Measurements from ENCODE around the gene ELP4. TPM values are rescaled to one million over a fixed set of nuclear protein-coding genes. Genes with fewer than 3 reads are reported as not detected.

The ELP4 gene
- total RNA-seq, 1 donor from 2014 or later, result 147 TPM

GRCh38 chr11:31702966-31703365 is 193.4 kb downstream of the ELP4 start:
- Histone ChIP-seq H3K27me3 (no peaks in the 10 kb centered on the region), H3K36me3 (peaks cover 6% of the 10 kb centered on the region), H3K9me3 (ENCODE audit: low read depth) (no peaks in the 10 kb centered on the region), H4K20me1 (ENCODE audit: low read depth) (no peaks in the 10 kb centered on the region), H3K4me2 (no peak overlapping the region), H3K27ac (no peak overlapping the region), H3K9ac (no peak overlapping the region), H3K4me1 (no peaks in the 10 kb centered on the region), H3K4me3 (no peak overlapping the region), H3F3A (ENCODE audit: low read depth) (peaks cover 4% of the 10 kb centered on the region), H2AFZ (replicated peaks) (no peak overlapping the region), H3K79me2 (ENCODE audit: low read depth) (no peaks in the 10 kb centered on the region)
- DNase-seq (ENCODE audit: low spot score), result no peak
- H3K9me3 Mint-ChIP-seq, result no peaks in the 10 kb centered on the region
- peaks cover 2% of the 10 kb centered on the region for H3K4me1 Mint-ChIP-seq
- peak overlapping the region; percentile 60 for H3K27ac Mint-ChIP-seq
- no peaks in the 10 kb centered on the region for H3K27me3 Mint-ChIP-seq (ENCODE audit: insufficient read depth, low read depth)
- TF ChIP-seq EZH2 (IDR thresholded peaks at IDR 0.05) (no peak), EZH2phosphoT487 (IDR thresholded peaks at IDR 0.05) (no peak)
- TF ChIP-seq, protein P1, sequence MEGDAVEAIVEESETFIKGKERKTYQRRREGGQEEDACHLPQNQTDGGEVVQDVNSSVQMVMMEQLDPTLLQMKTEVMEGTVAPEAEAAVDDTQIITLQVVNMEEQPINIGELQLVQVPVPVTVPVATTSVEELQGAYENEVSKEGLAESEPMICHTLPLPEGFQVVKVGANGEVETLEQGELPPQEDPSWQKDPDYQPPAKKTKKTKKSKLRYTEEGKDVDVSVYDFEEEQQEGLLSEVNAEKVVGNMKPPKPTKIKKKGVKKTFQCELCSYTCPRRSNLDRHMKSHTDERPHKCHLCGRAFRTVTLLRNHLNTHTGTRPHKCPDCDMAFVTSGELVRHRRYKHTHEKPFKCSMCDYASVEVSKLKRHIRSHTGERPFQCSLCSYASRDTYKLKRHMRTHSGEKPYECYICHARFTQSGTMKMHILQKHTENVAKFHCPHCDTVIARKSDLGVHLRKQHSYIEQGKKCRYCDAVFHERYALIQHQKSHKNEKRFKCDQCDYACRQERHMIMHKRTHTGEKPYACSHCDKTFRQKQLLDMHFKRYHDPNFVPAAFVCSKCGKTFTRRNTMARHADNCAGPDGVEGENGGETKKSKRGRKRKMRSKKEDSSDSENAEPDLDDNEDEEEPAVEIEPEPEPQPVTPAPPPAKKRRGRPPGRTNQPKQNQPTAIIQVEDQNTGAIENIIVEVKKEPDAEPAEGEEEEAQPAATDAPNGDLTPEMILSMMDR (IDR thresholded peaks at IDR 0.05), result no peak
- no peak overlapping the region for H3K4me3 Mint-ChIP-seq
- H3K36me3 Mint-ChIP-seq, result peaks cover 11% of the 10 kb centered on the region

GRCh38 chr11:31706357-31706756 is 196.8 kb downstream of the ELP4 start:
- H3K4me1 ChIP-seq, result no peaks in the 10 kb centered on the region
- H2AFZ ChIP-seq (replicated peaks), result no peak overlapping the region
- no peaks in the 10 kb centered on the region for H3K27me3 ChIP-seq
- no peaks in the 10 kb centered on the region for H3K27me3 Mint-ChIP-seq (ENCODE audit: insufficient read depth, low read depth)
- H3K36me3 Mint-ChIP-seq, result peaks cover 13% of the 10 kb centered on the region
- no peak for TF ChIP-seq EZH2phosphoT487 (IDR thresholded peaks at IDR 0.05)
- TF ChIP-seq, protein P1 (IDR thresholded peaks at IDR 0.05), result no peak
- TF ChIP-seq EZH2 (IDR thresholded peaks at IDR 0.05), result no peak
- peaks cover 2% of the 10 kb centered on the region for H3K4me1 Mint-ChIP-seq
- no peaks in the 10 kb centered on the region for H3K9me3 ChIP-seq (ENCODE audit: low read depth)
- H3K9me3 Mint-ChIP-seq, result no peaks in the 10 kb centered on the region
- H3K4me3 ChIP-seq, result no peak overlapping the region
- H3K4me3 Mint-ChIP-seq, result no peak overlapping the region
- H3K27ac Mint-ChIP-seq, result no peak overlapping the region
- H3K9ac ChIP-seq, result no peak overlapping the region
- peaks cover 4% of the 10 kb centered on the region for H3F3A ChIP-seq (ENCODE audit: low read depth)
- no peaks in the 10 kb centered on the region for H4K20me1 ChIP-seq (ENCODE audit: low read depth)
- no peak overlapping the region for H3K27ac ChIP-seq
- no peak for DNase-seq (ENCODE audit: low spot score)
- no peak overlapping the region for H3K4me2 ChIP-seq
- peaks cover 6% of the 10 kb centered on the region for H3K36me3 ChIP-seq
- H3K79me2 ChIP-seq (ENCODE audit: low read depth), result no peaks in the 10 kb centered on the region

DNA sequence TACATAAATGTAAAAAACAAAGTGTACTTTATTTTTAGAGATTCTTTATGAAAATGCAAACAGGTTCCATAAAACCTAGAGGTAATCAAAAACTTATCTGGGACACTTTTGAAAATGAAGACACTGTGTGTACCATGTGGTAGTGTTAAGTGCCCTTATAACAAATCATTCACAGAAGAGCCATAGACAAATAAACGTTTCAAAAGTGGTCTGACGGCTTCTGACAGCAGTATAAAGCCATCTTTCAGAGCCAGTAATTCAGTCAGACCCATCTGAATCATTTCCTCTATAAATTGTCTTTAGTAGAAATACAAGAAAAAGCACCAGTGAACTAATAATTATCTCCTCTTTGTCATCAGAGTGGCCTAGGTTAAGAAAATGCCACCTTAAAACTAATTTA is 201.6 kb downstream of the ELP4 start:
- Mint-ChIP-seq H3K4me1 (no peaks in the 10 kb centered on the region), H3K36me3 (peaks cover 12% of the 10 kb centered on the region), H3K27me3 (ENCODE audit: insufficient read depth, low read depth) (no peaks in the 10 kb centered on the region), H3K4me3 (no peak overlapping the region), H3K9me3 (no peaks in the 10 kb centered on the region), H3K27ac (no peak overlapping the region)
- no peak overlapping the region for H2AFZ ChIP-seq (replicated peaks)
- no peak overlapping the region for H3K9ac ChIP-seq
- no peaks in the 10 kb centered on the region for H3K9me3 ChIP-seq (ENCODE audit: low read depth)
- no peak for DNase-seq (ENCODE audit: low spot score)
- H4K20me1 ChIP-seq (ENCODE audit: low read depth), result no peaks in the 10 kb centered on the region
- peaks cover 4% of the 10 kb centered on the region for H3F3A ChIP-seq (ENCODE audit: low read depth)
- no peaks in the 10 kb centered on the region for H3K4me1 ChIP-seq
- H3K27ac ChIP-seq, result no peak overlapping the region
- no peak overlapping the region for H3K4me2 ChIP-seq
- TF ChIP-seq EZH2phosphoT487 (IDR thresholded peaks at IDR 0.05) (no peak), EZH2 (IDR thresholded peaks at IDR 0.05) (no peak)
- TF ChIP-seq, protein P1 (IDR thresholded peaks at IDR 0.05), result no peak
- H3K36me3 ChIP-seq, result no peaks in the 10 kb centered on the region
- H3K4me3 ChIP-seq, result no peak overlapping the region
- no peaks in the 10 kb centered on the region for H3K79me2 ChIP-seq (ENCODE audit: low read depth)
- H3K27me3 ChIP-seq, result no peaks in the 10 kb centered on the region

Measured in neural progenitor cell (in vitro differentiated cells).